HEK293 (cell line): ENCODE measurements around the gene TMEM88.
A peak's percentile ranks its signal among the peaks of the same experiment; 100 is the strongest.

Experiments used
- BCL11B ChIP-seq: fragments of 450-650 bp; formaldehyde crosslinking; IDR thresholded peaks from 2 replicates; pipeline ENCODE4 v1.5.1; 2016; ENCODE audit warnings: low read depth, missing biosample characterization, missing genetic modification characterization
- FEZF1 ChIP-seq: fragments of 450-650 bp; formaldehyde crosslinking; IDR thresholded peaks from 2 replicates; pipeline ENCODE4 v1.5.1; 2016; ENCODE audit warnings: missing biosample characterization, missing genetic modification characterization
- GFI1B ChIP-seq: fragments of 450-650 bp; formaldehyde crosslinking; IDR thresholded peaks from 2 replicates; pipeline ENCODE4 v1.5.1; 2016; ENCODE audit warnings: missing biosample characterization, missing genetic modification characterization
- PRDM6 ChIP-seq: fragments of 450-650 bp; formaldehyde crosslinking; IDR thresholded peaks from 2 replicates; pipeline ENCODE4 v1.5.1; 2017; ENCODE audit warnings: missing biosample characterization, missing genetic modification characterization
- SP3 ChIP-seq: fragments of 450-650 bp; formaldehyde crosslinking; IDR thresholded peaks from 2 replicates; pipeline ENCODE4 v1.5.1; 2016; ENCODE audit warnings: missing biosample characterization, missing genetic modification characterization
- TRIM28 ChIP-seq: IDR thresholded peaks from 2 replicates; pipeline ENCODE4 v1.6.1; 2011; ENCODE audit warnings: low read length, control low read depth, borderline replicate concordance
- ZFP37 ChIP-seq: fragments of 450-650 bp; formaldehyde crosslinking; IDR thresholded peaks from 2 replicates; pipeline ENCODE4 v1.5.1; 2016; ENCODE audit warnings: missing biosample characterization, missing genetic modification characterization
- ZFP41 ChIP-seq: fragments of 450-650 bp; formaldehyde crosslinking; IDR thresholded peaks from 2 replicates; pipeline ENCODE4 v1.5.1; 2016; ENCODE audit warnings: missing biosample characterization, missing genetic modification characterization, borderline replicate concordance
- ZFP69B ChIP-seq: fragments of 450-650 bp; formaldehyde crosslinking; IDR thresholded peaks from 2 replicates; pipeline ENCODE4 v1.5.1; 2016; ENCODE audit warnings: missing biosample characterization, missing genetic modification characterization
- ZNF114 ChIP-seq: fragments of 450-650 bp; formaldehyde crosslinking; IDR thresholded peaks from 2 replicates; pipeline ENCODE4 v1.5.0; 2017; ENCODE audit warnings: missing biosample characterization, missing genetic modification characterization
- ZNF121 ChIP-seq: fragments of 450-650 bp; formaldehyde crosslinking; IDR thresholded peaks from 2 replicates; pipeline ENCODE4 v1.5.1; 2016; ENCODE audit warnings: missing biosample characterization, missing genetic modification characterization
- ZNF175 ChIP-seq: fragments of 450-650 bp; formaldehyde crosslinking; IDR thresholded peaks from 2 replicates; pipeline ENCODE4 v1.5.1; 2016; ENCODE audit warnings: missing biosample characterization, missing genetic modification characterization
- ZNF211 ChIP-seq: fragments of 450-650 bp; formaldehyde crosslinking; IDR thresholded peaks from 2 replicates; pipeline ENCODE4 v1.5.1; 2016; ENCODE audit warnings: low read depth, missing biosample characterization, missing genetic modification characterization
- ZNF223 ChIP-seq: fragments of 450-650 bp; formaldehyde crosslinking; IDR thresholded peaks from 2 replicates; pipeline ENCODE4 v1.5.1; 2016; ENCODE audit warnings: missing biosample characterization, missing genetic modification characterization
- ZNF26 ChIP-seq: fragments of 450-650 bp; formaldehyde crosslinking; IDR thresholded peaks from 2 replicates; pipeline ENCODE4 v1.5.1; 2016; ENCODE audit warnings: missing biosample characterization, missing genetic modification characterization
- ZNF266 ChIP-seq: fragments of 450-650 bp; formaldehyde crosslinking; IDR thresholded peaks from 2 replicates; pipeline ENCODE4 v1.5.1; 2016; ENCODE audit warnings: missing biosample characterization, missing genetic modification characterization, low read depth
- ZNF335 ChIP-seq: fragments of 450-650 bp; formaldehyde crosslinking; conservative IDR thresholded peaks from 2 replicates; pipeline ENCODE4 v1.5.1; 2016; ENCODE audit warnings: missing biosample characterization, missing genetic modification characterization
- ZNF341 ChIP-seq: fragments of 450-650 bp; formaldehyde crosslinking; IDR thresholded peaks from 2 replicates; pipeline ENCODE4; 2016; ENCODE audit warnings: low read depth, missing biosample characterization, missing genetic modification characterization
- ZNF354C ChIP-seq: fragments of 450-650 bp; formaldehyde crosslinking; IDR thresholded peaks from 2 replicates; pipeline ENCODE4 v1.5.1; 2016; ENCODE audit warnings: missing biosample characterization, missing genetic modification characterization, low read depth, borderline replicate concordance
- ZNF366 ChIP-seq: fragments of 450-650 bp; formaldehyde crosslinking; conservative IDR thresholded peaks from 2 replicates; pipeline ENCODE4 v1.5.1; 2016; ENCODE audit warnings: missing biosample characterization, missing genetic modification characterization
- ZNF518A ChIP-seq: fragments of 450-650 bp; formaldehyde crosslinking; conservative IDR thresholded peaks from 2 replicates; pipeline ENCODE4 v1.5.1; 2016; ENCODE audit warnings: low read depth, missing biosample characterization, missing genetic modification characterization
- ZNF521 ChIP-seq: fragments of 450-650 bp; formaldehyde crosslinking; IDR thresholded peaks from 2 replicates; pipeline ENCODE4 v1.5.1; 2017; ENCODE audit warnings: missing biosample characterization, mild to moderate bottlenecking, missing genetic modification characterization
- ZNF558 ChIP-seq: fragments of 450-650 bp; formaldehyde crosslinking; IDR thresholded peaks from 2 replicates; pipeline ENCODE4 v1.5.1; 2016; ENCODE audit warnings: missing biosample characterization, missing genetic modification characterization
- ZNF621 ChIP-seq: fragments of 450-650 bp; formaldehyde crosslinking; IDR thresholded peaks from 2 replicates; pipeline ENCODE4 v1.5.1; 2017; ENCODE audit warnings: missing biosample characterization, missing genetic modification characterization
- ZNF623 ChIP-seq: fragments of 450-650 bp; formaldehyde crosslinking; IDR thresholded peaks from 2 replicates; pipeline ENCODE4 v1.5.1; 2016; ENCODE audit warnings: missing biosample characterization, missing genetic modification characterization
- ZNF639 ChIP-seq: fragments of 450-650 bp; formaldehyde crosslinking; IDR thresholded peaks from 2 replicates; pipeline ENCODE4 v1.5.1; 2016; ENCODE audit warnings: missing biosample characterization, missing genetic modification characterization
- ZNF701 ChIP-seq: fragments of 450-650 bp; formaldehyde crosslinking; IDR thresholded peaks from 2 replicates; pipeline ENCODE4 v1.5.1; 2016; ENCODE audit warnings: missing biosample characterization, missing genetic modification characterization
- ZNF704 ChIP-seq: fragments of 450-650 bp; formaldehyde crosslinking; IDR thresholded peaks from 2 replicates; pipeline ENCODE4 v1.5.1; 2016; ENCODE audit warnings: missing biosample characterization, missing genetic modification characterization
- ZNF76 ChIP-seq: fragments of 450-650 bp; formaldehyde crosslinking; IDR thresholded peaks from 2 replicates; pipeline ENCODE4; 2016; ENCODE audit warnings: low read depth, missing biosample characterization, missing genetic modification characterization, borderline replicate concordance
- ZNF776 ChIP-seq: fragments of 450-650 bp; formaldehyde crosslinking; IDR thresholded peaks from 2 replicates; pipeline ENCODE4 v1.5.0; 2017; ENCODE audit warnings: missing biosample characterization, missing genetic modification characterization, borderline replicate concordance

The TMEM88 gene

GRCh38 chr17:7886227-7887037 lies 31.6 kb downstream of the TMEM88 start (continued):
- TF ChIP-seq ZNF704 (tag by site-specific recombination) (no peak), ZNF776 (tag by site-specific recombination) (no peak), ZNF76 (tag by site-specific recombination) (peak; percentile 54; the same call in 1 of the 2 replicates), ZNF621 (tag by site-specific recombination) (no peak), ZNF26 (tag by site-specific recombination) (no peak), ZNF121 (tag by site-specific recombination) (no peak), ZNF223 (tag by site-specific recombination) (no peak), ZNF211 (tag by site-specific recombination) (no peak), ZNF518A (tag by site-specific recombination) (no peak), ZNF114 (tag by site-specific recombination) (no peak), ZFP41 (tag by site-specific recombination) (no peak), ZNF701 (tag by site-specific recombination) (no peak), ZNF341 (tag by site-specific recombination) (peak; percentile 92), PRDM6 (tag by site-specific recombination) (no peak), ZFP37 (tag by site-specific recombination) (no peak), TRIM28 (0 out of 2 replicates have a peak, but pooled peaks have one; percentile 0), ZNF354C (tag by site-specific recombination) (no peak), ZNF558 (tag by site-specific recombination) (no peak), ZNF639 (tag by site-specific recombination) (no peak), GFI1B (tag by site-specific recombination) (no peak), ZNF623 (tag by site-specific recombination) (no peak), ZNF335 (tag by site-specific recombination) (peak; percentile 72), ZNF175 (tag by site-specific recombination) (no peak), ZNF521 (tag by site-specific recombination) (no peak), FEZF1 (no peak; the same call in 1 of the 2 replicates), BCL11B (tag by site-specific recombination) (no peak; the same call in 1 of the 2 replicates), SP3 (peak; percentile 2; the same call in 1 of the 2 replicates), ZFP69B (peak; percentile 65), ZNF366 (tag by site-specific recombination) (no peak; the same call in 1 of the 2 replicates), ZNF266 (tag by site-specific recombination) (no peak)
